Measurements from ENCODE around the gene BLOC1S2. TPM values are rescaled to one million over a fixed set of nuclear protein-coding genes. Genes with fewer than 3 reads are reported as not detected.
"Not testable (repeated sequence)": the region's sequence is repeated elsewhere in the genome, so short reads cannot be mapped to it uniquely, and the experiment has no call there.

The BLOC1S2 gene
- total RNA-seq, 2 experiments from 2014 or later = 43.1 to 58.6 TPM

DNA sequence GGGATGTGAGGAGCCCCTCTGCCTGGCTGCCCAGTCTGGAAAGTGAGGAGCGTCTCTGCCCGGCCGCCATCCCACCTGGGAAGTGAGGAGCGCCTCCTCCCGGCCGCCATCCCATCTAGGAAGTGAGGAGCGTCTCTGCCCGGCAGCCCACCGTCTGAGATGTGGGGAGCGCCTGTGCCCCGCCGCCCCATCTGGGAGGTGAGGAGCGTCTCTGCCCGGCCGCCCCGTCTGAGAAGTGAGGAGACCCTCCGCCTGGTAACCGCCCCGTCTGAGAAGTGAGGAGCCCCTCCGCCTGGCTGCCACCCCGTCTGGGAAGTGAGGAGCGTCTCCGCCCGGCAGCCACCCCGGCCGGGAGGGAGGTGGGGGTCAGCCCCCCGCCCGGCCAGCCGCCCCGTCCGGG is 9.5 kb downstream of the BLOC1S2 start:
- H3K9me3 Mint-ChIP-seq (ENCODE audit: low read depth); H3K4me1 Mint-ChIP-seq; DNase-seq; ATAC-seq; H3K27me3 Mint-ChIP-seq; CTCF ChIA-PET; H3K4me3 Mint-ChIP-seq; H3K27ac Mint-ChIP-seq: not testable (repeated sequence)
- peaks cover 44% of the 10 kb centered on the region for H3K36me3 Mint-ChIP-seq

DNA sequence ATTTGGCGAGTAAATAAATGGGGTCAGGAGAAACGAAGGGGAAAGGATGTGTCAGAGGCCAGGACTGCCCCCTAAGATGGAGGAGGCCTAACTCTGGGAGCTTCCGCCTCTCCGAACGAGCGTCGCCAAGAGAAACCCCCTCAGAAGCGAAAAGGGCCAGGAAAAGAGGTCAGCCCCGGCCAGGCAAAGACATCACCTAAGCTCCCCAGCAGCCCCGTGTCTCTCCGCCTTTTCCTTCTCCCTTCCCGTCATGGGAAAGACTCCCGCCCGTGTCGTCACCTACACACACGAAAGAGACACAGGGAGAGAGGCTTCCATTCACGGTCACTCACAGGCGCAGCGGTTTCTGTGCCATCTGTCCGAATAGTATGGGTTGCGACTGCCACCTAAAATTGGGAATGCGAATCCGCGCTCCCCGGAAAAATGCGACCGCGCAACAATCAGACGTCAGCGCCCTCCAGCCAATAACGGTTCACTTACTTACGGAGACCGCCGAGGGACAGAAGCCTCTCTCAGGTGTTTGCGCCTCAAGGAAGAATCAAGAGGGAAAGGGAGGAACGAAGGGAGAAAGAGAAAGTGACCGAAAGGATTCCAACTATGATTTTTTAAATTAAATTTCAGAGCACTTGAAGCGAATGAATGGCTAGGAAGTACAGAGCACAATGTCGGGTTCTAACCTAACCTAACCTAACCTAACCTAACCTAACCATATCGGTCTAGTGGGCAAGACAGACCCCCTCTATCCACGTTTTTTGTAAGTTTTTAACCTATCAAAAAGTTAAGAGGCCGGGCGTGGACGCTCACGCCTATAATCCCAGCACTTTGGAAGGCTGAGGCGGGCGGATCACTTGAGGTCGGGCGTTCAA is 19.0 kb downstream of the BLOC1S2 start, which contains the start of gene CWF19L1:
TSS of gene CWF19L1 (minus strand) at position 400 of the 866 bp plus-strand sequence. CDS start at position 355, 45 bp downstream.
- Mint-ChIP-seq H3K4me3 (peak within 1 kb of the TSS; percentile 98), H3K4me1 (peaks cover 24% of the 10 kb centered on the region), H3K27ac (peak within 1 kb of the TSS; percentile 99), H3K36me3 (peaks cover 7% of the 10 kb centered on the region), H3K9me3 (ENCODE audit: low read depth) (no peaks in the 10 kb centered on the region), H3K27me3 (no peaks in the 10 kb centered on the region)
- DNase-seq = peak; percentile 86
- CTCF ChIA-PET = no interaction called here
- ATAC-seq = peak; percentile 93

- no peaks in the 10 kb centered on the region for H3K27me3 Mint-ChIP-seq
- H3K36me3 Mint-ChIP-seq = peaks cover 9% of the 10 kb centered on the region
- H3K4me1 Mint-ChIP-seq = peaks cover 28% of the 10 kb centered on the region
- no peaks in the 10 kb centered on the region for H3K9me3 Mint-ChIP-seq (ENCODE audit: low read depth)
- CTCF ChIA-PET = no interaction called here
- peak overlapping the region; percentile 59 for H3K4me3 Mint-ChIP-seq
- no peak for ATAC-seq
- DNase-seq = no peak
- peak overlapping the region; percentile 31 for H3K27ac Mint-ChIP-seq
Measured at GRCh38 chr10:100265821-100266485, 20.5 kb downstream of the BLOC1S2 start.

DNA sequence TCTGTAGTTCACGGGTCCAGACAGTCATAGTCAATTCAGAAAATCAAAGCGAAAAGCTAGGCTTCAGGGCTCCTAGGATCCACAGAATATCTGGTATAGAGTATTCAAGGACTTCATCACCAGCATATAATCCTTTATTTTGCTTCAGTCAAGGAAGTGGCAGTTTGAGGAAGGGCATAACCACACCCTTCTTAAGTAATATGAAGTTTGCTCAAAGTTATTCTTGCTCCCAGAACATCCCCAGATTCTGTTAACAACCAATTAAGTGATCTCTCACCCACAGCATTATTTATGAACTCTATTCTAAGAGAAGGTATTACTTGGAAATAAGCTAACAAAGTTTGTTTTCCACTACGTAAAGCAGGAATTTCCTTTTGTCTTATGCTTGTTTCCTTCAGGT is 32.3 kb downstream of the BLOC1S2 start:
- peaks cover 44% of the 10 kb centered on the region for H3K36me3 Mint-ChIP-seq
- H3K27ac Mint-ChIP-seq = no peak overlapping the region
- CTCF ChIA-PET = interaction anchor here (1.5 kb wide), 1 partner anchor 32 kb away, joined by 4 read pairs; the partner anchor contains the start of gene BLOC1S2
- peaks cover 2% of the 10 kb centered on the region for H3K4me1 Mint-ChIP-seq
- H3K27me3 Mint-ChIP-seq = no peaks in the 10 kb centered on the region
- ATAC-seq = no peak
- no peaks in the 10 kb centered on the region for H3K9me3 Mint-ChIP-seq (ENCODE audit: low read depth)
- no peak for DNase-seq
- H3K4me3 Mint-ChIP-seq = no peak overlapping the region

GRCh38 chr10:100253041-100253440 is 33.4 kb downstream of the BLOC1S2 start:
- H3K27me3 Mint-ChIP-seq = no peaks in the 10 kb centered on the region
- DNase-seq (no peak), ATAC-seq (no peak)
- CTCF ChIA-PET = interaction anchor here (1.2 kb wide), 1 partner anchor 14 kb away, joined by 3 read pairs; no protein-coding TSS in a partner anchor
- no peaks in the 10 kb centered on the region for H3K4me1 Mint-ChIP-seq
- H3K36me3 Mint-ChIP-seq = peaks cover 45% of the 10 kb centered on the region
- H3K27ac Mint-ChIP-seq = no peak overlapping the region
- H3K4me3 Mint-ChIP-seq = no peak overlapping the region
- no peaks in the 10 kb centered on the region for H3K9me3 Mint-ChIP-seq (ENCODE audit: low read depth)

DNA sequence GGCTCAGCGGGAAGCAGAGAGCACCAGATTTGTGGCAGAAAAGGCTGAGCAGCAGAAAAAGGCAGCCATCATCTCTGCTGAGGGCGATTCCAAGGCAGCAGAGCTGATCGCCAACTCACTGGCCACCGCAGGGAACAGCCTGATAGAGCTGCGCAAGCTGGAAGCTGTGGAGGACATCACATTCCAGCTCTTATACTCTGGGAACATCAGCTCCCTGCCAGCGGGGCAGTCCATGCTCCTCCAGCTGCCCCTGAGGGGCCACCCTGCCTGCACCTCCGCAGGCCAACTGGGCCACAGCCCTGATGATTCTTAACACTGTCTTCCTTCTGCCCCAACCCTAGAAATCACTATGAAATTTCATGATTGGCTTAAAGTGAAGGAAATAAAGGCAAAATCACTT is 37.7 kb downstream of the BLOC1S2 start:
- CTCF ChIA-PET = interaction anchor here (1.2 kb wide), 1 partner anchor 9 kb away, joined by 5 read pairs; no protein-coding TSS in a partner anchor
- Mint-ChIP-seq H3K27me3 (no peaks in the 10 kb centered on the region), H3K36me3 (peaks cover 37% of the 10 kb centered on the region), H3K4me1 (no peaks in the 10 kb centered on the region), H3K9me3 (ENCODE audit: low read depth) (no peaks in the 10 kb centered on the region), H3K4me3 (no peak overlapping the region), H3K27ac (no peak overlapping the region)
- ATAC-seq (no peak), DNase-seq (no peak)

DNA sequence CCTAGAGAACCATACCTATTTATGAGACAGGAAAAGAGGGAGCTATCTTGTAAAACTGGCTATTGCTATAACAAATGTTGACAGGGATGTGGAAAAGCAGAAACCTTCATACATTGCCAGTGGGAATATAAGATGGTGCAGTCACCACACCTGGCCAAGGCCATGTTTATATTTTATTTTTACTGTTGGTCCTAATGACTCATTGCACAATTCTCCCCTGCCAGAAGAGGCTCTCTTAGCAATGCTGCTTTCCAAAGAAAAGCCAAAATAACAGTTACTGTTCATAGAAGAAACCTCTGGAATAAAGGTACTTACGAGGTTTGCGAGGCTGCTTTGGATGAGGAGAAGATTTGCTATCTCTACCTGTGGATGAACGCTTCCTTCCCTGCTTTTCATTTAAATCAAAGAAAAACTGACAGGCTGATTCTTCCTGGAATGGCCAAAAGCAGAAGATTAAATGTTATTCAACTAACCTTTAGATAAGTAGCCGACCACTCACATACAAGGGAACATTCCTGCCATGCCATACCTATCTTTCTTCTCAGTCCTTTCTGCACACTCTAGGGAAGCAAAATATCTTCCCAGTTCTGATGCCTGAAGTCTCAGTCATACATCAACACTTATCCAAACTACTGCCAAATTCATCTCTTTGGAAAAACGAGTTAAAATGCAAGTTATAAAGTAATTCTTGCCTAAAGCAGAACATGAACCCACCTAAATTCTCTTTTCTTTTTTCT is 40.8 kb downstream of the BLOC1S2 start:
- ATAC-seq = no peak
- DNase-seq = no peak
- no peaks in the 10 kb centered on the region for H3K27me3 Mint-ChIP-seq
- peaks cover under 1% of the 10 kb centered on the region for H3K4me1 Mint-ChIP-seq
- CTCF ChIA-PET = interaction anchor here (1.6 kb wide), 1 partner anchor 10 kb away, joined by 3 read pairs; no protein-coding TSS in a partner anchor
- H3K9me3 Mint-ChIP-seq (ENCODE audit: low read depth) = no peaks in the 10 kb centered on the region
- peaks cover 46% of the 10 kb centered on the region for H3K36me3 Mint-ChIP-seq
- H3K4me3 Mint-ChIP-seq = no peak overlapping the region
- no peak overlapping the region for H3K27ac Mint-ChIP-seq

- ATAC-seq (no peak), DNase-seq (no peak)
- peaks cover 48% of the 10 kb centered on the region for H3K36me3 Mint-ChIP-seq
- no peaks in the 10 kb centered on the region for H3K9me3 Mint-ChIP-seq (ENCODE audit: low read depth)
- H3K4me1 Mint-ChIP-seq = peaks cover 17% of the 10 kb centered on the region
- H3K27ac Mint-ChIP-seq = no peak overlapping the region
- CTCF ChIA-PET = interaction anchor here (1.2 to 1.7 kb wide), 3 partner anchors 13 to 110 kb away, joined by 3 to 5 read pairs (median 4); no protein-coding TSS in a partner anchor
- no peak overlapping the region for H3K4me3 Mint-ChIP-seq
- no peaks in the 10 kb centered on the region for H3K27me3 Mint-ChIP-seq
Measured at GRCh38 chr10:100239851-100240250, 46.6 kb downstream of the BLOC1S2 start.

DNA sequence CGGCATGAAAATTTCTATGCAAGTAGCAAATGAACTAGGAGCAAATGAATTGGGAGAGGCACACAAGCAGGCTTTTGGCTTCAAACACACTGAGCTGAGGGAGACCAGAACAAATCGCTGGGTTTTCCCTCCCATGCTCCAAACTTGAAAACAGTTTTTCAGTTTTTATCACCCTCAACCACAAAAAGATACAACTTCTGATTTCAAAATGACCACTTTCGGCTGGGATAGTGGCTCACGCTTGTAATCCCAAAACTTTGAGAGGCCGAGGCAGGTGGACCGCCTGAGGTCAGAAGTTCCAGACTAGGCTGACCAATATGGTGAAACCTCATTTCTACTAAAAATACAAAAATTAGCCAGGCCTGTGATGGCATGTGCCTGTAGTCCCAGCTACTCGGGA is 48.1 kb downstream of the BLOC1S2 start:
- H3K27ac Mint-ChIP-seq = no peak overlapping the region
- CTCF ChIA-PET = no interaction called here
- H3K27me3 Mint-ChIP-seq = no peaks in the 10 kb centered on the region

DNA sequence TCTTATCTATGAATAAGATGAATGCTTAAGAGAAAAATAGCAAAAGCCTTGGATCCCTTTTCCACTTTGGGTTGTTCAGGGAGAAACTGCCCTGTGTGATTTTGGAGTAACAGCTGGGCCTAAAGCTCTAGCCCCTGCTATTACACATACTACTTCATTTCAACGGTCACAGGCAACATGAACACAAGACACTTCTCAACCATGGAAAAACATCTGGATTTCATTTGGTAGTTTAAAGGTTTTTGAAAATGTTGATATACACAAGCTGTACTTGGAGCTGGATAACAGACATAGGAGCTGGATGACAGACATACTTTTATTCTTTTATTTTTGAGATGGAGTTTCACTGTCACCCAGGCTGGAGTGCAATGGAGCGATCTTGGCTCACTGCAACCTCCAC is 54.4 kb downstream of the BLOC1S2 start:
- CTCF ChIA-PET = no interaction called here

More for the DNA sequence above, 48.1 kb downstream of the BLOC1S2 start:
- Mint-ChIP-seq H3K4me3 (no peak overlapping the region), H3K4me1 (peaks cover 17% of the 10 kb centered on the region), H3K9me3 (ENCODE audit: low read depth) (no peaks in the 10 kb centered on the region), H3K36me3 (peaks cover 53% of the 10 kb centered on the region)
- ATAC-seq (no peak), DNase-seq (no peak)

GRCh38 chr10:100229819-100230422 is 56.6 kb downstream of the BLOC1S2 start:
- Mint-ChIP-seq H3K36me3 (peaks cover 25% of the 10 kb centered on the region), H3K4me1 (peaks cover 32% of the 10 kb centered on the region), H3K27me3 (no peaks in the 10 kb centered on the region), H3K4me3 (peak overlapping the region; percentile 83), H3K9me3 (ENCODE audit: low read depth) (no peaks in the 10 kb centered on the region), H3K27ac (peak overlapping the region; percentile 89)
- no peak for ATAC-seq
- CTCF ChIA-PET = interaction anchor here (0.8 to 1.8 kb wide), 3 partner anchors 12 to 220 kb away, joined by 3 to 4 read pairs (median 3); partner anchors contain the start of gene DNMBP
- no peak for DNase-seq

More for the DNA sequence above, 54.4 kb downstream of the BLOC1S2 start:
- Mint-ChIP-seq H3K4me3 (no peak overlapping the region), H3K9me3 (ENCODE audit: low read depth) (no peaks in the 10 kb centered on the region), H3K4me1 (peaks cover 25% of the 10 kb centered on the region), H3K36me3 (peaks cover 24% of the 10 kb centered on the region), H3K27me3 (no peaks in the 10 kb centered on the region), H3K27ac (no peak overlapping the region)
- no peak for DNase-seq
- ATAC-seq = no peak

GRCh38 chr10:100223879-100224278 is 62.6 kb downstream of the BLOC1S2 start:
- CTCF ChIA-PET = interaction anchor here (1.0 kb wide), 1 partner anchor 49 kb away, joined by 3 read pairs; no protein-coding TSS in a partner anchor
- DNase-seq (no peak), ATAC-seq (no peak)
- Mint-ChIP-seq H3K27me3 (no peaks in the 10 kb centered on the region), H3K4me3 (no peak overlapping the region), H3K27ac (no peak overlapping the region), H3K9me3 (ENCODE audit: low read depth) (no peaks in the 10 kb centered on the region), H3K4me1 (peaks cover 19% of the 10 kb centered on the region), H3K36me3 (peaks cover 34% of the 10 kb centered on the region)
